GM12878 (cell line): ENCODE data around the gene CCDC107. TPM values are rescaled to one million over a fixed set of nuclear protein-coding genes. Genes with fewer than 3 reads are reported as not detected.

ENCODE experiments used
- ATAC-seq: fragments of 200-7000 bp; cut with Tn5 transposase; 3 replicates; pipeline ENCODE4 v1.9.1; 2020; ENCODE audit warnings: mild to moderate bottlenecking, moderate library complexity
- BruUV-seq: library from RNA; stranded (reverse); fragments of 400-500 nt; replicated peaks from 2 replicates; lab custom pipeline; 2021; lab: Mats Ljungman, UMichigan
- CTCF ChIA-PET: fragments of 300-600 bp; sonication (Branson Sonifier 250); formaldehyde crosslinking; extraction: SDS; loops from one replicate; lab custom pipeline; 2021; ENCODE audit warnings: inconsistent platforms; lab: Yijun Ruan, JAX
- POLR2A ChIA-PET: fragments of 350-600 bp; formaldehyde crosslinking; extraction: SDS; loops from one replicate; lab custom pipeline; 2021; ENCODE audit warnings: inconsistent platforms; lab: Charles Lee
- RAD21 ChIA-PET: fragments of 300-600 bp; sonication (Branson Sonifier 250); formaldehyde crosslinking; loops from one replicate; lab custom pipeline; 2023; ENCODE audit warnings: antibody characterized with exemption; ENCODE audit not compliant: unreplicated experiment; lab: Charles Lee
- SMC1A ChIA-PET: fragments of 300-600 bp; sonication (Branson Sonifier 250); formaldehyde crosslinking; loops from one replicate; lab custom pipeline; 2023; ENCODE audit not compliant: unreplicated experiment, uncharacterized antibody; lab: Charles Lee
- DNase-seq: peaks from one replicate; pipeline ENCODE4 v3.0.0-alpha.2; 2011; ENCODE audit warnings: low read depth, low spot score
- FAIRE-seq: peaks from 3 replicates; lab custom pipeline; 2011; peaks lifted over from hg19 to GRCh38; lab: Jason Lieb, UNC
- H2AFZ ChIP-seq: 2 replicates; pipeline ENCODE4 v1.6.0; 2011; ENCODE audit warnings: low read depth, low read length, control low read depth; ENCODE audit not compliant: control insufficient read depth
- H3K27ac ChIP-seq: 2 replicates; pipeline ENCODE4 v1.5.1; 2011; ENCODE audit warnings: control low read depth; ENCODE audit not compliant: control insufficient read depth, insufficient read depth
- H3K27me3 ChIP-seq, 2 experiments: replicated peaks in 1 of 2; 2 replicates each; pipeline versions ENCODE4 v1.6.0 to v1.6.1; 2011; ENCODE audit warnings: low read length in 1 of 2; ENCODE audit not compliant: control insufficient read depth in 2 of 2, insufficient read depth in 2 of 2
- H3K36me3 ChIP-seq, 2 experiments: 2 replicates each; pipeline ENCODE4 v1.5.1; 2011; ENCODE audit warnings: low read length in 1 of 2; ENCODE audit not compliant: control insufficient read depth in 2 of 2, insufficient read depth in 2 of 2
- H3K4me1 ChIP-seq: 2 replicates; pipeline ENCODE4 v1.6.1; 2011; ENCODE audit warnings: mild to moderate bottlenecking, low read length, moderate library complexity, mixed read lengths; ENCODE audit not compliant: control insufficient read depth, insufficient read depth
- H3K4me2 ChIP-seq: 2 replicates; pipeline ENCODE4 v1.6.0; 2011; ENCODE audit warnings: control low read depth; ENCODE audit not compliant: control insufficient read depth, insufficient read depth
- H3K4me3 ChIP-seq: fragments of 200-600 bp; sonication (generic); 2 replicates; pipeline ENCODE4 v1.5.1; 2016
- H3K79me2 ChIP-seq: 2 replicates; pipeline ENCODE4 v1.6.0; 2011; ENCODE audit warnings: low read length; ENCODE audit not compliant: control insufficient read depth, insufficient read depth
- H3K9ac ChIP-seq: 2 replicates; pipeline ENCODE4 v1.8.0; 2011; ENCODE audit warnings: low read length, control low read depth, mixed read lengths; ENCODE audit not compliant: control insufficient read depth, insufficient read depth
- H3K9me3 ChIP-seq: replicated peaks from 3 replicates; pipeline ENCODE4 v1.5.1; 2011; ENCODE audit warnings: mild to moderate bottlenecking, low read length; ENCODE audit not compliant: control insufficient read depth, insufficient read depth
- H4K20me1 ChIP-seq: 2 replicates; pipeline ENCODE4 v1.6.0; 2011; ENCODE audit not compliant: control insufficient read depth, insufficient read depth
- CEBPB ChIP-seq, 2 experiments: fragments of 150-350 bp in 1 of 2; IDR thresholded peaks; 2 replicates each; pipeline ENCODE4 v1.6.1; 2012 to 2014; ENCODE audit warnings: low read depth in 2 of 2, low read length in 2 of 2, borderline replicate concordance in 1 of 2, inconsistent platforms in 1 of 2
- GATAD2B ChIP-seq: fragments of 450-650 bp; conservative IDR thresholded peaks from 2 replicates; pipeline ENCODE4 v1.6.1; 2017; ENCODE audit warnings: low read depth, mild to moderate bottlenecking, moderate library complexity
- HDAC2 ChIP-seq: fragments of 200-600 bp; sonication (generic); IDR thresholded peaks from 2 replicates; pipeline ENCODE4 v1.6.1; 2017
- IKZF1 ChIP-seq: fragments of 450-650 bp; conservative IDR thresholded peaks from 2 replicates; pipeline ENCODE4 v1.6.1; 2017; ENCODE audit warnings: antibody characterized with exemption, mild to moderate bottlenecking
- MEF2B ChIP-seq: fragments of 450-650 bp; IDR thresholded peaks from 2 replicates; pipeline ENCODE4 v1.6.1; 2018; ENCODE audit warnings: mild to moderate bottlenecking, moderate library complexity; ENCODE audit not compliant: partially characterized antibody, poor library complexity, severe bottlenecking
- PBX3 ChIP-seq: IDR thresholded peaks from 2 replicates; pipeline ENCODE4 v1.6.1; 2011; ENCODE audit warnings: mild to moderate bottlenecking, low read depth, low read length, moderate library complexity; ENCODE audit not compliant: insufficient replicate concordance
- PKNOX1 ChIP-seq: fragments of 450-650 bp; IDR thresholded peaks from 2 replicates; pipeline ENCODE4 v1.6.1; 2016; ENCODE audit warnings: mild to moderate bottlenecking
- TCF12 ChIP-seq: IDR thresholded peaks from 2 replicates; pipeline ENCODE4 v1.6.1; 2011; ENCODE audit warnings: low read depth, mild to moderate bottlenecking, low read length
- ZNF24 ChIP-seq: fragments of 450-650 bp; IDR thresholded peaks from 2 replicates; pipeline ENCODE4 v1.6.1; 2017; ENCODE audit warnings: antibody characterized with exemption, mild to moderate bottlenecking
- WGBS: methylation state at CpG from one replicate; pipeline ENCODE4 v1.1.6; 2016; ENCODE audit warnings: low lambda C conversion rate; ENCODE audit not compliant: insufficient replicate concordance, insufficient coverage; ENCODE audit errors: missing lambda C conversion rate; 5-methylcytosine and 5-hydroxymethylcytosine counted together
- in situ Hi-C: fragments of 300-500 bp; cut with MboI; formaldehyde crosslinking; loops from 9 replicates; pipeline ENCODE4 v1.14.3; 2018; ENCODE audit warnings: mixed read lengths
- intact Hi-C: fragments of 100-400 bp; cut with micrococcal nuclease; formaldehyde crosslinking; loops from one replicate; pipeline ENCODE4 v1.14.2; 2022; ENCODE audit not compliant: unreplicated experiment
- polyA plus RNA-seq, 11 experiments: library from polyadenylated mRNA; depleted of rRNA in 4 of 11; unstranded in 6 of 11; stranded (reverse) in 5 of 11; fragments of >200 nt; fragmentation: Nextera tagmentation in 4 of 11; fragmentation: Illumina TruSeq in 1 of 11; extraction: Ambion mirVana in 4 of 11; extraction: Trizol in 1 of 11; gene quantifications; 1 replicate in 1 of 11; 2 replicates in 10 of 11; pipeline versions ENCODE4 v1.2.1 to v1.2.3, GENCODE V29; 2011 to 2016; ENCODE audit warnings: inconsistent platforms in 2 of 11, missing spikeins in 2 of 11, low read depth in 1 of 11
- total RNA-seq, 4 experiments: library from RNA; depleted of rRNA in 3 of 4; stranded (reverse); fragments of >200 nt in 3 of 4; fragmentation: Illumina TruSeq in 1 of 4; extraction: Trizol in 1 of 4; gene quantifications; 2 replicates each; pipeline versions ENCODE4 v1.2.1 to v1.2.3, GENCODE V29; 2013 to 2021

The CCDC107 gene
- total and polyA plus RNA-seq, 10 of the 15 experiments (the other 5 are each of a cell fraction or from before 2014, with no cell fraction given): 0.19 to 18.3 (median 10.6) TPM

GRCh38 chr9:35689542-35690293 is 31.6 kb downstream of the CCDC107 start, which contains the start of gene TPM2:
TPM2 (minus strand) TSS chr9:35689925; CDS start chr9:35689817, 108 bp downstream.
- DNase-seq (no peak), ATAC-seq (peak; percentile 30), FAIRE-seq (no peak)
- RAD21 ChIA-PET: interaction anchor here (1.5 to 2.0 kb wide), 2 partner anchors 25 to 42 kb away, joined by 5 to 7 read pairs; no protein-coding TSS in a partner anchor
- Histone ChIP-seq H3K9me3 (no peaks in the 10 kb centered on the region), H3K4me1 (peaks cover 3% of the 10 kb centered on the region; the same call in 1 of the 2 replicates), H4K20me1 (no peaks in the 10 kb centered on the region), H3K4me3 (peak within 1 kb of the TSS; percentile 87), H3K36me3 (no peaks in the 10 kb centered on the region), H3K4me2 (peak within 1 kb of the TSS; percentile 90), H2AFZ (peak within 1 kb of the TSS; percentile 79), H3K9ac (peak within 1 kb of the TSS; percentile 53), H3K27me3 (no peaks in the 10 kb centered on the region; a peak in 1 of 4 replicates), H3K79me2 (no peaks in the 10 kb centered on the region; the same call in 1 of the 2 replicates), H3K27ac (no peak within 1 kb of the TSS)
- in situ Hi-C loops: no loop called here
- CTCF ChIA-PET: interaction anchor here (0.9 to 15.2 kb wide), 6 partner anchors 28 to 86 kb away, joined by 3 to 227 read pairs (median 5); partner anchors contain the start of genes ARHGEF39, CCDC107 and RMRP
- no TSS peak for BruUV-seq
- POLR2A ChIA-PET: interaction anchor here (0.6 to 2.7 kb wide), 7 partner anchors 18 to 73 kb away, joined by 3 to 13 read pairs (median 4); no protein-coding TSS in a partner anchor
- 70% methylated on average over 33 of the region's 61 CpGs for WGBS
- SMC1A ChIA-PET: interaction anchor here (1.4 kb wide), 1 partner anchor 38 kb away, joined by 4 read pairs; no protein-coding TSS in a partner anchor
- TF ChIP-seq PKNOX1: peak; percentile 89
- 0 out of 2 replicates have a peak, but pooled peaks have one; percentile 3 for TF ChIP-seq GATAD2B
- TF ChIP-seq CEBPB (IDR thresholded peaks at IDR 0.05; ENCODE audit: borderline replicate concordance in 1 of 2, low read depth in 2 of 2, low read length in 2 of 2): no peak
- peak; percentile 44 for TF ChIP-seq IKZF1
- TF ChIP-seq TCF12: peak; percentile 16; the same call in 1 of the 2 replicates
- TF ChIP-seq HDAC2: no peak
- peak; percentile 48 for TF ChIP-seq MEF2B
- no peak for TF ChIP-seq ZNF24
- TF ChIP-seq PBX3: peak; percentile 68
- intact Hi-C loops: no loop called here
